Measurements from ENCODE around the gene MLN.

- TF ChIP-seq POLR2A (IDR thresholded peaks at IDR 0.05) (no peak), CTCF (IDR thresholded peaks at IDR 0.05) (no peak)
Measured at GRCh38 chr6:33806841-33807240, 3.0 kb upstream of the MLN start.

Measured in uterus (tissue), 2 donors.